ENCODE measurements around the gene PKN2.

DNA sequence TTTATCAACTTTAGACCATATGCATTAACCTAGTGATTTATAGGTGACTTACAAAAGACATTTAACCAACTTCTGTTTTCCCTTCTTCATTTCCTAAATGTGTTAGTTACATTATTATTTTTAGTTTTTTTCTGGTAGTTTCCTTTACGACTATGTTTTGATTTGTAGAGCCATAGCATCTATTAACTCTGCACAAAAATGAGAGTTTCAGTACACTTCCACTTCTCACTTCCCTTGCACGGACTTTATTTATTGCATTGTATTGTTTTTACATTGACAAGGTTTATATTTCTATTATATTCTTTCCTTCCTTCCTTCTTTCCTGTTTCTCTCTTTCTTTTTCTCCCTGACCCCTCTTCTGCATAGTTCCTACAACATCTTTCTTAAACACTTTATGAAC is 14.7 kb downstream of the PKN2 start:
- TF ChIP-seq, protein P1, sequence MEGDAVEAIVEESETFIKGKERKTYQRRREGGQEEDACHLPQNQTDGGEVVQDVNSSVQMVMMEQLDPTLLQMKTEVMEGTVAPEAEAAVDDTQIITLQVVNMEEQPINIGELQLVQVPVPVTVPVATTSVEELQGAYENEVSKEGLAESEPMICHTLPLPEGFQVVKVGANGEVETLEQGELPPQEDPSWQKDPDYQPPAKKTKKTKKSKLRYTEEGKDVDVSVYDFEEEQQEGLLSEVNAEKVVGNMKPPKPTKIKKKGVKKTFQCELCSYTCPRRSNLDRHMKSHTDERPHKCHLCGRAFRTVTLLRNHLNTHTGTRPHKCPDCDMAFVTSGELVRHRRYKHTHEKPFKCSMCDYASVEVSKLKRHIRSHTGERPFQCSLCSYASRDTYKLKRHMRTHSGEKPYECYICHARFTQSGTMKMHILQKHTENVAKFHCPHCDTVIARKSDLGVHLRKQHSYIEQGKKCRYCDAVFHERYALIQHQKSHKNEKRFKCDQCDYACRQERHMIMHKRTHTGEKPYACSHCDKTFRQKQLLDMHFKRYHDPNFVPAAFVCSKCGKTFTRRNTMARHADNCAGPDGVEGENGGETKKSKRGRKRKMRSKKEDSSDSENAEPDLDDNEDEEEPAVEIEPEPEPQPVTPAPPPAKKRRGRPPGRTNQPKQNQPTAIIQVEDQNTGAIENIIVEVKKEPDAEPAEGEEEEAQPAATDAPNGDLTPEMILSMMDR (IDR thresholded peaks at IDR 0.05): no peak
- TF ChIP-seq EP300 (IDR thresholded peaks at IDR 0.05): no peak
